ENCODE measurements around the gene FRMPD1.

Gene FRMPD1

DNA sequence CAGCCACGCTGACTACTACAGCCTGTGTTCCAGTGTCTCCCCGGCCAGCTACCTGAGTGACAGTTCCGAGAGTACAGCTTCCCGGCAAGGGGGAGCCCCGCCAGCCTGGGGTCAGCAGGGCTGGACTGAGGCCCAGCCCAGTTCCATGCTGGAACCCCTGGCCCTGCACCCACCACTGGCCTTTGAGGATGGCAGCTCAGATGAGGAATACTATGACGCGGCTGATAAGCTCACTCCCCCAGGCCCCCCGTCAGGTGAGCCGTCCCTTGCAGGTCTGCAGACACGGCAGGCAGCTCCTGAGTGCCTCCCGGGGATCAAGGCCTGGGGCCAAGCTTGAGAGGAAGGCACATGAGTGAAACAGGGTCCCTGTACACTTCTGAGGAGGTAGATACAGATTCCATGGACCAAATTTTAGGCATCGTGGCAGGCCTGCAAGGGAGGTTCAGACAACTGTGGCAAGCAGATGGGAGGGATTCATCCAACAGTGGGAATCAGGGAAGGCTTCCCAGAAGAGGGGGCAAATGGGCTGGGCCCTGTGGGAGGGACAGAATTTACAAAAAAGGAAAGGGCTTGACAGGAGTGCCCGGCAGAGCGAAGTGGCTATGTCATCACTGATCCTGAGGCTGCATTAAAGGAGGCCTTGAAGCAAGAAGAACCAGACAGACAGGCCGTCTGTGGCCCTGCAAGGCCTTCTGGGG lies 90.0 kb downstream of the FRMPD1 start:
- no CpG with 5 or more reads among the region's 15 CpGs for WGBS (ENCODE audit: extremely low coverage, insufficient coverage, low lambda C conversion rate)
- Histone ChIP-seq H4K8ac (ENCODE audit: low read depth, low read length) (no peak overlapping the region), H3K9ac (ENCODE audit: low read length) (no peak overlapping the region), H2BK5ac (ENCODE audit: low read length) (no peak overlapping the region), H3K18ac (ENCODE audit: low read length) (no peak overlapping the region), H2BK120ac (ENCODE audit: low read depth, low read length) (no peak overlapping the region), H3K4ac (ENCODE audit: low read depth, low read length) (no peak overlapping the region), H3K23ac (ENCODE audit: low read length) (no peak overlapping the region), H3K56ac (ENCODE audit: low read length) (no peak overlapping the region), H2BK15ac (replicated peaks; ENCODE audit: low read depth) (no peak overlapping the region), H3K36me3 (ENCODE audit: control insufficient read depth, insufficient read depth, low read length) (no peaks in the 10 kb centered on the region), H4K5ac (ENCODE audit: low read length) (no peak overlapping the region), H3K4me1 (ENCODE audit: control insufficient read depth, low read depth, low read length) (no peaks in the 10 kb centered on the region), H2AK5ac (ENCODE audit: low read length) (no peak overlapping the region), H3K79me1 (ENCODE audit: low read length) (no peaks in the 10 kb centered on the region), H3K27me3 (ENCODE audit: insufficient read depth, low read length, poor library complexity) (no peaks in the 10 kb centered on the region), H3K79me2 (ENCODE audit: control insufficient read depth, insufficient read depth, low read length) (no peaks in the 10 kb centered on the region), H3K27ac (ENCODE audit: low read depth, low read length) (no peak overlapping the region), H3K4me3 (ENCODE audit: low read length) (no peak overlapping the region), H3K4me2 (ENCODE audit: low read length) (no peak overlapping the region)
- no peak for DNase-seq

DNA sequence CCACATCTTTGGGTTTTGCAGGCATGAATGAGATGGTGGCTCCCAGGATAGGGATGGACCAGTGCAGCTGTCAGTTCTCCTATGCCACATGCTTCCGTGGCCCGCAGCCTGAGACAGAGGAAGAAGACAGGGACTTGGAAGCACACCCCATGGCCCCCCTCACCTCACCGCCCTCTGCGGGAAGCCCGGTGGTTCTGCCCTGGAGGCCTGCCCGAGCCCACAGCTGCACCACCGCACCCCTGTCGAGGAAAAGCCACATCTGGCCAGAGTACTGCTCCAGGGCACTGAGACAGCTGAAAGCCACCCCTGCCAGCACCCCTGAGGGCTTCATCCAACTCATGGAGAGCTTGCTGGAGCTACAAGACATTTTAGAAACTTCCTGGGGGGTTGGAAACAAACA lies 95.2 kb downstream of the FRMPD1 start:
- no peak overlapping the region for H3K9ac ChIP-seq (ENCODE audit: low read length)
- H3K56ac ChIP-seq (ENCODE audit: low read length), result no peak overlapping the region
- DNase-seq, result no peak
- H3K23ac ChIP-seq (ENCODE audit: low read length), result no peak overlapping the region
- no peak overlapping the region for H2BK15ac ChIP-seq (replicated peaks; ENCODE audit: low read depth)
- H3K36me3 ChIP-seq (ENCODE audit: control insufficient read depth, insufficient read depth, low read length), result no peaks in the 10 kb centered on the region
- H3K4me3 ChIP-seq (ENCODE audit: low read length), result no peak overlapping the region
- no peak overlapping the region for H3K18ac ChIP-seq (ENCODE audit: low read length)
- no peak overlapping the region for H3K4ac ChIP-seq (ENCODE audit: low read depth, low read length)
- WGBS (ENCODE audit: extremely low coverage, insufficient coverage, low lambda C conversion rate), result no CpG with 5 or more reads among the region's 8 CpGs
- no peak overlapping the region for H4K5ac ChIP-seq (ENCODE audit: low read length)
- no peak overlapping the region for H3K4me2 ChIP-seq (ENCODE audit: low read length)
- H3K79me1 ChIP-seq (ENCODE audit: low read length), result no peaks in the 10 kb centered on the region
- no peak overlapping the region for H2AK5ac ChIP-seq (ENCODE audit: low read length)
- H3K27ac ChIP-seq (ENCODE audit: low read depth, low read length), result no peak overlapping the region
- H2BK120ac ChIP-seq (ENCODE audit: low read depth, low read length), result no peak overlapping the region
- no peak overlapping the region for H2BK5ac ChIP-seq (ENCODE audit: low read length)
- no peak overlapping the region for H4K8ac ChIP-seq (ENCODE audit: low read depth, low read length)
- no peaks in the 10 kb centered on the region for H3K4me1 ChIP-seq (ENCODE audit: control insufficient read depth, low read depth, low read length)
- no peaks in the 10 kb centered on the region for H3K79me2 ChIP-seq (ENCODE audit: control insufficient read depth, insufficient read depth, low read length)
- no peaks in the 10 kb centered on the region for H3K27me3 ChIP-seq (ENCODE audit: insufficient read depth, low read length, poor library complexity)

DNA sequence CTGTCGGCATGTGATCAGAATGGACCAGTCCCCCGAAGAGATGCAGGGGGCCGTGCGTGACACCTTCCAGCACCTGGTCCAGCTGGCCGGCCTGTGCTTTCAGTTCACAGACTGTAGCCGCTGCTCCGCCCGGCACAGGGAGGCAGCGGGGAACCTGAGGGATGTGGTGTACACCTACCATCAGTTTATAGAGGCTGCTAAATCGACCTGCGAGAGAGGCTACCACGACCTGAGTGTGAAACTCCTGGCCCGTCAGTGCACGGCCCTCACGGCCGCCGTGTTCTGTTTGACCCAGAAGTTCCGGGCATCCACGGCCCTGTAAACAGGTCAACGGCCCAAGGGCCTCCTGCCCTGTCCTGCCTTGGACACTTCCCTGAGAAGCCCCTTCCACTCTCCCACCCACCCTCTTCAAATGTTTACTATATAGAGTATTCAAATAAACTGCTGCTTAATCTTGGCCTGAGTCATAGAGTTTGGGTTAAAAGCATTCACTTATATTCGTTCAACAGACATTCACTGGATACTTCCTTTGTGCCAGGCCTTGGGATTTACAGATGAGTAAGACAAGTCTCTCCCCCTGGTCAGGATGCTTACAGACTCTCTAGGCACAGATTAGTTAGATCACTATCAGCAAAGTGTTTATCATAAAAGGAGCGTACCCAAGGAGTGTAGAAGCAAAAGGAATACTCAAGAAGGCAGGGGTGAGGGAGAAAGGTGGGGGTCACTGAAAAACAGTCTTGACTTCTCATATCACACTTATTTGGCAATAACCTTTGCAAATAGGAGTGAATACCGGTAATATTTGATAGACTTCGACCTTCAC lies 95.9 kb downstream of the FRMPD1 start:
- Histone ChIP-seq H3K9ac (ENCODE audit: low read length) (no peak overlapping the region), H3K56ac (ENCODE audit: low read length) (no peak overlapping the region), H2BK5ac (ENCODE audit: low read length) (no peak overlapping the region), H2BK120ac (ENCODE audit: low read depth, low read length) (no peak overlapping the region), H3K4me1 (ENCODE audit: control insufficient read depth, low read depth, low read length) (peaks cover 2% of the 10 kb centered on the region), H3K79me2 (ENCODE audit: control insufficient read depth, insufficient read depth, low read length) (no peaks in the 10 kb centered on the region), H4K8ac (ENCODE audit: low read depth, low read length) (no peak overlapping the region), H3K4ac (ENCODE audit: low read depth, low read length) (no peak overlapping the region), H4K5ac (ENCODE audit: low read length) (no peak overlapping the region), H3K27ac (ENCODE audit: low read depth, low read length) (no peak overlapping the region), H3K36me3 (ENCODE audit: control insufficient read depth, insufficient read depth, low read length) (no peaks in the 10 kb centered on the region), H3K4me2 (ENCODE audit: low read length) (no peak overlapping the region), H2BK15ac (replicated peaks; ENCODE audit: low read depth) (no peak overlapping the region), H2AK5ac (ENCODE audit: low read length) (no peak overlapping the region), H3K27me3 (ENCODE audit: insufficient read depth, low read length, poor library complexity) (no peaks in the 10 kb centered on the region), H3K4me3 (ENCODE audit: low read length) (no peak overlapping the region), H3K79me1 (ENCODE audit: low read length) (no peaks in the 10 kb centered on the region), H3K18ac (ENCODE audit: low read length) (no peak overlapping the region), H3K23ac (ENCODE audit: low read length) (no peak overlapping the region)
- peak; percentile 47 for DNase-seq
- no CpG with 5 or more reads among the region's 24 CpGs for whole genome bisulfite sequencing (ENCODE audit: extremely low coverage, insufficient coverage, low lambda C conversion rate)

DNA sequence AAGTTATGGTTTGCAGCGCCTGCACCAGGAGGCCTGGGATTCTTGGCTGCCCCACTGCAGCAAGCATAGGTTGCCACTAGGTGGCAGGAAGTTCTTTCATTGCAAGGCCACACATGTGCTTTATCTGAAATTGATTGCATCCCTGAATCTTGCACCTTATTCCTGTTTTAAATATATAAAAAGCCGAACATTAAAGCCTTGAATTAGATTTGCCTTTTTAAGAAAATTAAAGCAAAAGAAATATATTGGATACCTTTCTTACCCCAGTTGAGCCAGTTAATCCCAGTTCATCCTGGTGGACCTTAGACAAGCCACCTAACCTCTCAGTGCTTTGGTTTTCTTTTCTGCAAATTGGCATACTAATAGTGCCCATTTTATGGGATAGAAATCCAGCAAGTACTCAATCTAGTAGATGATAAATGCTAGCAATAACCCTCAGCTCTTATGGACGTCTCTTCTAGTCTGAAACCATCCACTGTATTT lies 96.6 kb downstream of the FRMPD1 start:
- Histone ChIP-seq H4K5ac (ENCODE audit: low read length) (no peak overlapping the region), H3K4me3 (ENCODE audit: low read length) (no peak overlapping the region), H3K9ac (ENCODE audit: low read length) (no peak overlapping the region), H2BK15ac (replicated peaks; ENCODE audit: low read depth) (no peak overlapping the region), H3K4ac (ENCODE audit: low read depth, low read length) (no peak overlapping the region), H3K27me3 (ENCODE audit: insufficient read depth, low read length, poor library complexity) (no peaks in the 10 kb centered on the region), H2BK120ac (ENCODE audit: low read depth, low read length) (no peak overlapping the region), H3K27ac (ENCODE audit: low read depth, low read length) (no peak overlapping the region), H3K79me1 (ENCODE audit: low read length) (no peaks in the 10 kb centered on the region), H3K23ac (ENCODE audit: low read length) (no peak overlapping the region), H4K8ac (ENCODE audit: low read depth, low read length) (no peak overlapping the region), H3K79me2 (ENCODE audit: control insufficient read depth, insufficient read depth, low read length) (no peaks in the 10 kb centered on the region), H3K18ac (ENCODE audit: low read length) (no peak overlapping the region), H2BK5ac (ENCODE audit: low read length) (no peak overlapping the region), H2AK5ac (ENCODE audit: low read length) (no peak overlapping the region), H3K36me3 (ENCODE audit: control insufficient read depth, insufficient read depth, low read length) (no peaks in the 10 kb centered on the region), H3K4me1 (ENCODE audit: control insufficient read depth, low read depth, low read length) (peaks cover 2% of the 10 kb centered on the region), H3K56ac (ENCODE audit: low read length) (no peak overlapping the region), H3K4me2 (ENCODE audit: low read length) (no peak overlapping the region)
- whole genome bisulfite sequencing (ENCODE audit: extremely low coverage, insufficient coverage, low lambda C conversion rate), result no CpG with 5 or more reads among the region's 3 CpGs
- DNase-seq, result peak; percentile 69

DNA sequence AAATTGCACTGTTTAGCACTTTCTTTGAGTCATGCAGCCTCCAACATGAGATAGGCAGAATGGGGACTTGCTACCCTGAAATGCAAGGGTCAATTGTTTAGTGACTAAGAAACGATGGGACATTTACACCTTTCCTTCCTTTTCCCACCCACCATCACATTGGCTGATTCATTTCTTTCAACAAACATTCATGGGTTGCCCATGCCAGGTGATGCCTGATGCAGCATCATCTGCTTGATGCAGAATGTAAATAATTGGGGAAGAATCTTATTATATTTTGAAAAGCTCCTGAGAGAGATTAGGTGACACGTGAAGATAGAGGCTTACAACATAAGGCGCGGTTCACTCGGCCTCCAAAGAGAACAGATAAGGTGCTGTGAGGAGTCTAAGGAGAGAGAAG lies 98.4 kb downstream of the FRMPD1 start:
- DNase-seq, result no peak
- no peak overlapping the region for H2BK15ac ChIP-seq (replicated peaks; ENCODE audit: low read depth)
- no peak overlapping the region for H3K23ac ChIP-seq (ENCODE audit: low read length)
- no peak overlapping the region for H3K9ac ChIP-seq (ENCODE audit: low read length)
- no peak overlapping the region for H4K8ac ChIP-seq (ENCODE audit: low read depth, low read length)
- no peak overlapping the region for H3K18ac ChIP-seq (ENCODE audit: low read length)
- no peak overlapping the region for H2AK5ac ChIP-seq (ENCODE audit: low read length)
- no CpG with 5 or more reads among the region's 5 CpGs for WGBS (ENCODE audit: extremely low coverage, insufficient coverage, low lambda C conversion rate)
- no peak overlapping the region for H2BK5ac ChIP-seq (ENCODE audit: low read length)
- no peak overlapping the region for H2BK120ac ChIP-seq (ENCODE audit: low read depth, low read length)
- no peaks in the 10 kb centered on the region for H3K27me3 ChIP-seq (ENCODE audit: insufficient read depth, low read length, poor library complexity)
- no peak overlapping the region for H3K56ac ChIP-seq (ENCODE audit: low read length)
- peaks cover 2% of the 10 kb centered on the region for H3K4me1 ChIP-seq (ENCODE audit: control insufficient read depth, low read depth, low read length)
- no peak overlapping the region for H4K5ac ChIP-seq (ENCODE audit: low read length)
- no peaks in the 10 kb centered on the region for H3K79me1 ChIP-seq (ENCODE audit: low read length)
- H3K79me2 ChIP-seq (ENCODE audit: control insufficient read depth, insufficient read depth, low read length), result no peaks in the 10 kb centered on the region
- no peak overlapping the region for H3K4me2 ChIP-seq (ENCODE audit: low read length)
- no peak overlapping the region for H3K4me3 ChIP-seq (ENCODE audit: low read length)
- no peaks in the 10 kb centered on the region for H3K36me3 ChIP-seq (ENCODE audit: control insufficient read depth, insufficient read depth, low read length)
- no peak overlapping the region for H3K4ac ChIP-seq (ENCODE audit: low read depth, low read length)
- no peak overlapping the region for H3K27ac ChIP-seq (ENCODE audit: low read depth, low read length)
